ENCODE data around the gene KRTAP24-1.

The KRTAP24-1 gene

DNA sequence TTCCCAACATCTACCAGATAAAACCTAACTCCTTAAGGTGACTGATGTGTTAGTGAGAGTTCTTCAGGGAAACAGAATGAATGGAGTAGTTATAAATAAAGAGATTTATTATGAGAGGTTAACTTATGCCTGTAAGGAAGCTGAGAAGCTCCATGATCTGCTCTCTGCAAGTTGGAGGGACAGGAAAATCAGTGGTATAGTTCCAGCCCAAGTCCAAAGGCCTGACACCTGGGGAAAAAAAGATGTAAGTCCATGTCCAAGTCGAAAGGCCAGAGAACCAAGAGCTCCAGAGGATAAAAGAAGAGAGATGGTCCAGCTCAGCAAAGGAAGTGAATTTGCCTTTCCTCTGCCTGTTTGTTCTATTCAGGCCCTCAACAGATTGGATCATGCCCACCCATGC lies 27.1 kb downstream of the KRTAP24-1 start:
- Histone ChIP-seq H3K27me3 (ENCODE audit: insufficient read depth, insufficient read length) (no peaks in the 10 kb centered on the region), H3K4me3 (ENCODE audit: insufficient read length, low read depth) (no peak overlapping the region), H3K9ac (ENCODE audit: insufficient read length, low read depth) (no peak overlapping the region), H3K4me1 (ENCODE audit: insufficient read depth, insufficient read length) (no peaks in the 10 kb centered on the region), H3K9me3 (ENCODE audit: insufficient read depth, low read length) (no peaks in the 10 kb centered on the region), H3K36me3 (ENCODE audit: insufficient read depth, insufficient read length, low read length) (no peaks in the 10 kb centered on the region)
- DNase-seq (ENCODE audit: low read depth, low spot score): no peak
- TF ChIP-seq YY1 (IDR thresholded peaks at IDR 0.05; ENCODE audit: insufficient read depth, insufficient read length) (no peak), SUZ12 (IDR thresholded peaks at IDR 0.05; ENCODE audit: extremely low read depth, insufficient read depth, insufficient read length) (no peak), ZNF274 (IDR thresholded peaks at IDR 0.05; ENCODE audit: low read depth, low read length) (no peak)

DNA sequence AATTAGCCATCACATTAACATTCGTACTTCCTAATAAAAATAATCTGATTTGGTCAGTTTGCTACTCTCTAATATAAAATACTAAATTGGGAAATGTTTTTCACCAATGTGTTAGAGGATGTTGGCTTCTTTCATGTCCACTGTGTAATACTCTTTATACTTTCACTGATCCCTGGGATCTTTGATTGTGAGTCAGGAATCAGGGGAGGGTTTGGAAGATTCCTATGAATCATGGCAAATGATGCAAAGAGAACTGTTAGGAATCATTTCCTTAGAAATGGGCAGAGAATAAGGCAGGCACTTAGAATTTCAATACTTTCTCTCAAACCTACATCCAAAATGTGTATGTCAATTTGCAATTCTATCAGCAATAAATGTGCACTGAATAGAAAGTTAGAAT lies 31.0 kb downstream of the KRTAP24-1 start:
- no peaks in the 10 kb centered on the region for H3K36me3 ChIP-seq (ENCODE audit: insufficient read depth, insufficient read length, low read length)
- DNase-seq (ENCODE audit: low read depth, low spot score): no peak
- no peak overlapping the region for H3K9ac ChIP-seq (ENCODE audit: insufficient read length, low read depth)
- no peaks in the 10 kb centered on the region for H3K4me1 ChIP-seq (ENCODE audit: insufficient read depth, insufficient read length)
- no peaks in the 10 kb centered on the region for H3K9me3 ChIP-seq (ENCODE audit: insufficient read depth, low read length)
- TF ChIP-seq ZNF274 (IDR thresholded peaks at IDR 0.05; ENCODE audit: low read depth, low read length): no peak
- TF ChIP-seq SUZ12 (IDR thresholded peaks at IDR 0.05; ENCODE audit: extremely low read depth, insufficient read depth, insufficient read length): no peak
- TF ChIP-seq YY1 (IDR thresholded peaks at IDR 0.05; ENCODE audit: insufficient read depth, insufficient read length): no peak
- H3K27me3 ChIP-seq (ENCODE audit: insufficient read depth, insufficient read length): no peaks in the 10 kb centered on the region
- H3K4me3 ChIP-seq (ENCODE audit: insufficient read length, low read depth): no peak overlapping the region

DNA sequence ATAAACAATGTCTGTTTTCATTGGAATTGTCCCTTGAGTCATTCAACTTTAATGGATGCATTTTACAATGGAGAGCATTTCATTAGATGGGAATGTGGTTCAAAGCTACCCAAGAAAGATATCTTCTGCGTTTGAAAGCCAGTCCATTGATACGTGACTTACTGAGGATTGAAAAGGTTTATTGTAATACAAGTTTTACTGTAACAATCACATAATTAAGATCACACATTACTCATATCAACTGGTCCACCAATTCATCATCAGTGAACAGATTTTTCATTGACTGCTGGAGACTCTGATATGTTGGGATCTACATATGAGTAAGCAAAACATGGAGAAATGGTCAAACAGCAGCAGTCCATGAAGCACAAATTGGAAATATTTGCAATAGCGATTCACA lies 32.8 kb downstream of the KRTAP24-1 start:
- no peaks in the 10 kb centered on the region for H3K27me3 ChIP-seq (ENCODE audit: insufficient read depth, insufficient read length)
- DNase-seq (ENCODE audit: low read depth, low spot score): no peak
- no peaks in the 10 kb centered on the region for H3K36me3 ChIP-seq (ENCODE audit: insufficient read depth, insufficient read length, low read length)
- H3K4me1 ChIP-seq (ENCODE audit: insufficient read depth, insufficient read length): no peaks in the 10 kb centered on the region
- no peak overlapping the region for H3K9ac ChIP-seq (ENCODE audit: insufficient read length, low read depth)
- H3K4me3 ChIP-seq (ENCODE audit: insufficient read length, low read depth): no peak overlapping the region
- no peaks in the 10 kb centered on the region for H3K9me3 ChIP-seq (ENCODE audit: insufficient read depth, low read length)
- TF ChIP-seq ZNF274 (IDR thresholded peaks at IDR 0.05; ENCODE audit: low read depth, low read length): no peak
- no peak for TF ChIP-seq YY1 (IDR thresholded peaks at IDR 0.05; ENCODE audit: insufficient read depth, insufficient read length)
- no peak for TF ChIP-seq SUZ12 (IDR thresholded peaks at IDR 0.05; ENCODE audit: extremely low read depth, insufficient read depth, insufficient read length)

DNA sequence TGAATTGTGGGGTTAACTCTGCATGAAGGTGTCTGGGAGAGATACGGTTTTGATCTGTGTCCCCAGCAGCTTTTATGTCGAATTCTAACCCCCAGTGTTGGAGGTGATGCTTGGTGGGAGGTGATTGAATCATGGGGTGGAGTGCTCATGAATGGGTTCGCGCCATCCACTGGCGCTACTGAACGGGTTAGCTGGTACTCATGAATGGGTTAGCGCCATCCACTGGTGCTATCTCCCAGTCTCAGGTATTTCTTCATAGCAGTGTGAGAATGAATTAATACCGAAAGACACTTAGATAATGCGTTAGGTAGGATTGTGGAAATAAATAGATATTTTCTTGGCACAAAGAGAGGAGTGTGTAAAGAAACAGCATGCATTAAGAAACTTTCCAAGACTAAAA lies 33.9 kb downstream of the KRTAP24-1 start:
- Histone ChIP-seq H3K27me3 (ENCODE audit: insufficient read depth, insufficient read length) (no peaks in the 10 kb centered on the region), H3K9me3 (ENCODE audit: insufficient read depth, low read length) (no peaks in the 10 kb centered on the region), H3K36me3 (ENCODE audit: insufficient read depth, insufficient read length, low read length) (no peaks in the 10 kb centered on the region), H3K4me3 (ENCODE audit: insufficient read length, low read depth) (no peak overlapping the region), H3K9ac (ENCODE audit: insufficient read length, low read depth) (no peak overlapping the region), H3K4me1 (ENCODE audit: insufficient read depth, insufficient read length) (no peaks in the 10 kb centered on the region)
- no peak for DNase-seq (ENCODE audit: low read depth, low spot score)
- no peak for TF ChIP-seq SUZ12 (IDR thresholded peaks at IDR 0.05; ENCODE audit: extremely low read depth, insufficient read depth, insufficient read length)
- no peak for TF ChIP-seq ZNF274 (IDR thresholded peaks at IDR 0.05; ENCODE audit: low read depth, low read length)
- TF ChIP-seq YY1 (IDR thresholded peaks at IDR 0.05; ENCODE audit: insufficient read depth, insufficient read length): no peak

DNA sequence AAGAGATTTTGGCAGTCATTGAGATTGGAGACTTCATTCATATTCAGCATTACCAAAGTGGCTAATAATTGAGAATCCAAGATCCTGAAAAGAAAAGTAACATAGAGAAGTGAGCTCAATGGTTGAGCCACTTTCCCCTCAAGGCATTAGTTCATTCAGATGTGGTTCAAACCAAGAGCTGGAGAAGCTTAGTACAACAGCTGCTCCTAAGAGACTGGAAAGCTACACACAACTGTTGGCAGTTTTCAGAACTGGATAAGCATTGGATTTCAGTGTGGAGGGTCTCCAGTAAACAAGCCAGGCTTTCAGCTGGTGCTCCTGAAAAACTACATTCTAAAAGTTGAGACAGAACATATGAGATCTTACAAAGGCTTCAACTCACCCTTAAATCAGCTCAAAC lies 37.7 kb downstream of the KRTAP24-1 start:
- Histone ChIP-seq H3K36me3 (ENCODE audit: insufficient read depth, insufficient read length, low read length) (no peaks in the 10 kb centered on the region), H3K4me3 (ENCODE audit: insufficient read length, low read depth) (no peak overlapping the region), H3K9ac (ENCODE audit: insufficient read length, low read depth) (no peak overlapping the region), H3K27me3 (ENCODE audit: insufficient read depth, insufficient read length) (no peaks in the 10 kb centered on the region), H3K9me3 (ENCODE audit: insufficient read depth, low read length) (no peaks in the 10 kb centered on the region), H3K4me1 (ENCODE audit: insufficient read depth, insufficient read length) (no peaks in the 10 kb centered on the region)
- TF ChIP-seq YY1 (IDR thresholded peaks at IDR 0.05; ENCODE audit: insufficient read depth, insufficient read length): no peak
- no peak for TF ChIP-seq ZNF274 (IDR thresholded peaks at IDR 0.05; ENCODE audit: low read depth, low read length)
- TF ChIP-seq SUZ12 (IDR thresholded peaks at IDR 0.05; ENCODE audit: extremely low read depth, insufficient read depth, insufficient read length): no peak
- no peak for DNase-seq (ENCODE audit: low read depth, low spot score)

DNA sequence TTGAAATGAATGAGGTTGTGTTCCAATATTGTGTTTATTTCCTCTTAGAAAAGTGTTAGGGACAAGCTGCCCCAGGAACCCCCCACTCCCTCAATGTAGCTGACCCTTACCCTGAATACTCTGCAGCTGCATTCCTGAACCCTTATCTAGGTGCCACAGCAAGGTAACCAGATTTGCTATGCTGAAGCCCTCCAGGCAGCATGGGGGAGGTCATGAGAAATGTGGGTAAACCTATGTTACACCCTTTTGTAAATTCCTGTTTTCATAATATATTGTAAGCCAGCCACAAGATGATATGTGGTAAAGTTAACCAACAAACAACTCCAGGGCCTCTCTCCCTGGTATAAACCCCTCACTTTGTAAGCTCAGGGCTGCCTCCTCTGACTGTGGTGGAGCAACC lies 39.1 kb downstream of the KRTAP24-1 start:
- no peak overlapping the region for H3K4me3 ChIP-seq (ENCODE audit: insufficient read length, low read depth)

DNA sequence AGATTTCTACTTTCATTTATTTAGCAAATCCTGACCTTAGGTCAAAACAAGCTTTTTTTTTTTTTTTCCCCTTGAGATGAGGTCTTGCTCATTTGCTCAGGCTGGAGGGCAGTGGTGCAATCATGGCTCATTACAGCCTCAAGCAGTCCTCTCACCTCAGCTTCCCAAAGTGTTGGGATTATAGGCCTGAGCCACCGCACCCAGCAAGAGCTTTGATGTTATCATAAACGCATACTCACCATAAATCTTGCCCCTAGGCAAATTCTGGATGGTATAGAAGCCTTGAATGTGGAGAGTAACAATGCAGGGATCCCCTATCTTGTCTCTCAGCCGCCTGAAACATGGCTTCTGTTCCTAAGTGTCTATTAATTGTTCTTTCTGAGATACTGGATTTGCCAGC lies 42.1 kb downstream of the KRTAP24-1 start:
- TF ChIP-seq ZNF274 (IDR thresholded peaks at IDR 0.05; ENCODE audit: low read depth, low read length): no peak
- no peak for TF ChIP-seq SUZ12 (IDR thresholded peaks at IDR 0.05; ENCODE audit: extremely low read depth, insufficient read depth, insufficient read length)
- TF ChIP-seq YY1 (IDR thresholded peaks at IDR 0.05; ENCODE audit: insufficient read depth, insufficient read length): no peak
- no peak for DNase-seq (ENCODE audit: low read depth, low spot score)
- Histone ChIP-seq H3K9me3 (ENCODE audit: insufficient read depth, low read length) (no peaks in the 10 kb centered on the region), H3K36me3 (ENCODE audit: insufficient read depth, insufficient read length, low read length) (no peaks in the 10 kb centered on the region), H3K4me3 (ENCODE audit: insufficient read length, low read depth) (no peak overlapping the region), H3K4me1 (ENCODE audit: insufficient read depth, insufficient read length) (no peaks in the 10 kb centered on the region), H3K27me3 (ENCODE audit: insufficient read depth, insufficient read length) (no peaks in the 10 kb centered on the region), H3K9ac (ENCODE audit: insufficient read length, low read depth) (no peak overlapping the region)

More for the DNA sequence above, 39.1 kb downstream of the KRTAP24-1 start:
- H3K9me3 ChIP-seq (ENCODE audit: insufficient read depth, low read length): no peaks in the 10 kb centered on the region
- H3K36me3 ChIP-seq (ENCODE audit: insufficient read depth, insufficient read length, low read length): no peaks in the 10 kb centered on the region
- H3K4me1 ChIP-seq (ENCODE audit: insufficient read depth, insufficient read length): no peaks in the 10 kb centered on the region
- no peak for TF ChIP-seq ZNF274 (IDR thresholded peaks at IDR 0.05; ENCODE audit: low read depth, low read length)
- no peak for TF ChIP-seq YY1 (IDR thresholded peaks at IDR 0.05; ENCODE audit: insufficient read depth, insufficient read length)
- TF ChIP-seq SUZ12 (IDR thresholded peaks at IDR 0.05; ENCODE audit: extremely low read depth, insufficient read depth, insufficient read length): no peak
- no peaks in the 10 kb centered on the region for H3K27me3 ChIP-seq (ENCODE audit: insufficient read depth, insufficient read length)
- no peak for DNase-seq (ENCODE audit: low read depth, low spot score)
- H3K9ac ChIP-seq (ENCODE audit: insufficient read length, low read depth): no peak overlapping the region

DNA sequence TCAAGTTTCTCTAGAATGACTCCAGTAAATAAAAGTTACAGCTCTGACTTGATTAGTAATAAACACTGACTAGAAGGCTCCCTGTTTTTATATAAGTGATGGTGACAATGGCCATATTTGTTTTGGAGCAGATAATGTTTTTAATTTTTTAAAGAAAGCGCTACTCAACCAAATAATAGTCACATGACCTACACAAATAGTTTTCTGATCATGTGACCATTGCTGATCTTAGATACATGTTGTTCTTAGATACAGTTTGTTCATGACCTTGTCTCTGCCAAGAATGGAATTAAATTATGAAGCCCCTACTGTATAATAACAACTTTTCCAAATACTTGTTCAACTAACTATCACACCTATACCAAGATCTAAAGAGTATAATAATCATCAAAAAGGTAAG lies 44.6 kb downstream of the KRTAP24-1 start:
- no peak for DNase-seq (ENCODE audit: low read depth, low spot score)
- no peaks in the 10 kb centered on the region for H3K27me3 ChIP-seq (ENCODE audit: insufficient read depth, insufficient read length)
- H3K9ac ChIP-seq (ENCODE audit: insufficient read length, low read depth): no peak overlapping the region
- H3K36me3 ChIP-seq (ENCODE audit: insufficient read depth, insufficient read length, low read length): no peaks in the 10 kb centered on the region
- no peaks in the 10 kb centered on the region for H3K9me3 ChIP-seq (ENCODE audit: insufficient read depth, low read length)
- TF ChIP-seq SUZ12 (IDR thresholded peaks at IDR 0.05; ENCODE audit: extremely low read depth, insufficient read depth, insufficient read length): no peak
- TF ChIP-seq YY1 (IDR thresholded peaks at IDR 0.05; ENCODE audit: insufficient read depth, insufficient read length): no peak
- TF ChIP-seq ZNF274 (IDR thresholded peaks at IDR 0.05; ENCODE audit: low read depth, low read length): no peak
- no peaks in the 10 kb centered on the region for H3K4me1 ChIP-seq (ENCODE audit: insufficient read depth, insufficient read length)
- H3K4me3 ChIP-seq (ENCODE audit: insufficient read length, low read depth): no peak overlapping the region

All from NT2/D1 (cell line).